A549 treated with CORT108297 at 1 μM for 4 hours (cell line): ENCODE results near the gene PLA2R1. TPM values are rescaled to one million over a fixed set of nuclear protein-coding genes. Genes with fewer than 3 reads are reported as not detected.

ENCODE experiments used
- total RNA-seq: library from RNA; stranded (reverse); fragments of 200-300 nt; extraction: Qiagen RNA extraction; gene quantifications from 5 replicates; pipeline ENCODE4 v1.2.3, GENCODE V29; 2022

Gene PLA2R1
- total RNA-seq: 1.7 to 2.7 TPM (median 2.5 TPM) in 5 replicates

GRCh38 chr2:160062292-160063005 is at the start of gene PLA2R1:
TSS of gene PLA2R1 (minus strand) at chr2:160062615. CDS start at chr2:160062403, 212 bp downstream.

GRCh38 chr2:159904127-159904958 is 158.1 kb downstream of the PLA2R1 start, which contains the start of gene LY75:
TSS of gene LY75 (minus strand) at chr2:159904756.

Other genes starting within 250 kb of the PLA2R1 start
- 0.02 to 0.17 TPM (median 0.14 TPM) in 5 replicates for gene LY75, start 157.9 kb downstream of the PLA2R1 start, total RNA-seq
- 0.89 to 1.5 TPM (median 1.1 TPM) in 5 replicates for gene ITGB6, start 137.7 kb upstream of the PLA2R1 start, total RNA-seq